GM13976 (cell line): Measurements from ENCODE around the gene RAC2.

Experiments
- DNase-seq: peaks from one replicate; pipeline ENCODE4 v3.0.0; 2012; ENCODE audit warnings: low spot score
- CTCF ChIP-seq: IDR thresholded peaks from 2 replicates; pipeline ENCODE4 v1.5.1; 2012; ENCODE audit warnings: borderline replicate concordance, mild to moderate bottlenecking; ENCODE audit not compliant: insufficient read depth; ENCODE audit errors: extremely low read depth, missing control alignments, control extremely low read depth
- in situ Hi-C: fragments of 300-500 bp; cut with MboI; formaldehyde crosslinking; loops from one replicate; pipeline ENCODE4 v1.12.0; 2022; ENCODE audit warnings: low sequenced_read_pairs, mixed read lengths, inconsistent platforms; ENCODE audit not compliant: unreplicated experiment

RAC2 gene

GRCh38 chr22:37210041-37210803 lies 33.8 kb downstream of the RAC2 start:
- no peak for TF ChIP-seq CTCF
- no peak for DNase-seq
- in situ Hi-C loops, result no loop called here

- no peak for TF ChIP-seq CTCF
- in situ Hi-C loops, result no loop called here
- DNase-seq, result no peak
Measured at GRCh38 chr22:37209140-37209845, 34.8 kb downstream of the RAC2 start.

GRCh38 chr22:37208401-37209139 lies 35.5 kb downstream of the RAC2 start:
- TF ChIP-seq CTCF, result no peak
- DNase-seq, result no peak
- in situ Hi-C loops, result no loop called here

- no peak for TF ChIP-seq CTCF
- in situ Hi-C loops, result no loop called here
Measured at GRCh38 chr22:37207981-37208380, 36.1 kb downstream of the RAC2 start.

GRCh38 chr22:37206841-37207821 lies 36.9 kb downstream of the RAC2 start:
- no peak for DNase-seq
- in situ Hi-C loops, result no loop called here
- no peak for TF ChIP-seq CTCF

More at GRCh38 chr22:37207981-37208380, 36.1 kb downstream of the RAC2 start:
- no peak for DNase-seq
